Neural progenitor cell (in vitro differentiated cells): ENCODE measurements around the gene RASGEF1B.
A peak's percentile ranks its signal among the peaks of the same experiment; 100 is the strongest.

Source experiments
- CTCF ChIP-seq: fragments of 200-600 bp; sonication (generic); IDR thresholded peaks from 2 replicates; pipeline ENCODE4 v1.5.1; 2017; ENCODE audit warnings: antibody characterized with exemption, mild to moderate bottlenecking
- EZH2 ChIP-seq: fragments of 200-600 bp; sonication (generic); IDR thresholded peaks from 2 replicates; pipeline ENCODE4 v1.6.1; 2017; ENCODE audit warnings: antibody characterized with exemption, mild to moderate bottlenecking, moderate library complexity

DNA sequence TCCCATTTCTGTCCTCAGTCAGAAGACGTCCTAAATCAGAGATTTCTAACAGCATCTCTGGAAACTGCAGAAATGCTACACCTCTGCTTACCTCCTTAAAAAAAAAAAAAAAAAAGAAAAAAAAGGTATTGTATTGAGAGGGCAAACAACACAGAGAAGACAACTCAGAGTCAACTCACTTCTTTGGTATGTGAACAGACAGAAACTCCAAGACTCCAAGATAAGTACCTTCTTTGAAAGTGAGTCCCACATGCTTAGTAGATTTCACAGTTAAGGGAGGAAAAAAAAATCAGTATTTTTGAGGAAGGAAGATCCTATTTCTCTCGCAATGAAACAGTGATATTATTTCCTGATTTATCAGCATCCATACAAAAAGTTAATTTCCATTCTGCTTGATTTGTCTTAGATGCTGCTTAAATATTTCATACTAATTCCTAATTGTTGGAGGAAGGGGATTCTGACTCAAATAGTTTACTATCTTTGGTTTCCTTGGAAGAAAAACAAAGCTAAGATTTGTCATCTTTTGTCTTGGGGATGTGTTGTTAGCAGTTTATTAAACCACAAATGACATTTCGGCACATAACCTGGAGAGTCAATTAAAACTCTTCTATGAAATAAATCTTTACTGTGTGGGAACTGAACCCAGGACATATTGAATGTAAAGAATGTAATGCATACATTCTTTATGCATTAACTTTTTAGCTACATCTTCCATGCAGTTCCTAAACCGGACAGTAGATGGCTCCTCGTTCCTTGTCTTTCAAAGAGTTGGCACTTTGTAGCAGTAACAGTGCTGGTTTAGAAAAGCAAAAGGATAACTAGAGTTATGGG, 4.7 kb downstream of the RASGEF1B start:
- TF ChIP-seq CTCF: peak; percentile 98
- no peak for TF ChIP-seq EZH2
